Measurements from ENCODE around the gene OBSCN. TPM values are rescaled to one million over a fixed set of nuclear protein-coding genes. Genes with fewer than 3 reads are reported as not detected.

OBSCN gene
- total RNA-seq, 2 experiments from 2014 or later, result 12.3 to 14.4 TPM

DNA sequence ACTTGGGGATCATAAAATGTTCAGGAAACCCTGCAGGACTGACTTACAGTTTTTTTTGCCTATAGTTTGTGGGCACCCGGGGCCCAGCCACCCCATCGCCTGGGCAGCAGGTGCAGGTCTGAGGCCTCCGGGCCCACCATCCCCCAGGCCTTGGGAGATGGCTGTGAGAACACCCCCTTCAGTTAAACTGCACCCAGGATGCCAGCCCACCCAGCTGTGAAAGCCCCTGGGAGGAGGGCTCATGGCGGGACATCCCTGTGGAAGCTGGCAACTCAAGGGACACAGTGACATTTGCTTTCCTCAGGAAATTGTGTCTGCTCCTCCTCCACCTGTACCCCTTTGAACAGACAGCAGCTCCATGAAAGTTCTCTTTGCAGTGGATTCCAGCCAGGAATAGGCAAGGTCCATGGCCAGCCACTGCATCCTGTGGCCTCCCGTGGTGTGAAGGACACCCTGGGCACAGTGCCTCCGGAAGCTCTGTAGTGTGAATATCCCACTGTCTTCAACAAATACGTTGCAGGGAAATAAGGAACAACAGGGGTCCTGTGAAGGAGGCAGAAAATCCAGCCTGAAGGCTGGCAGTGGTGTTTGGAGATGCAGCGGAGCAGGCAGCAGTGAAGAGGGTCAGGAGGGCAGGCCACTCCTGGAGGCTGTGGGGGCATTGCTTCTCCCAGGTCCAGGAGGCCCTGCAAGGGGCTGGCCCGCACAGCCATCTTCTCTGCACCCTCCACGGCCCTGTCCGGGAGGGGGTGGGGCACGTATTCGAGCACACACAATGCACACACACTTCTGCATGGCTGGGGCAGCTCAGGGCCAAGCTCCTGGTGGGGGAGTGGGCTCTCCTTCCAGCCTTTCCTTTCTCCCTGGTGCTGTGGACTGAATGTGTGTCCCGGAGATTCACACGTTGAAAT, 2.1 kb upstream of the OBSCN start:
- CTCF ChIA-PET, result no interaction called here

DNA sequence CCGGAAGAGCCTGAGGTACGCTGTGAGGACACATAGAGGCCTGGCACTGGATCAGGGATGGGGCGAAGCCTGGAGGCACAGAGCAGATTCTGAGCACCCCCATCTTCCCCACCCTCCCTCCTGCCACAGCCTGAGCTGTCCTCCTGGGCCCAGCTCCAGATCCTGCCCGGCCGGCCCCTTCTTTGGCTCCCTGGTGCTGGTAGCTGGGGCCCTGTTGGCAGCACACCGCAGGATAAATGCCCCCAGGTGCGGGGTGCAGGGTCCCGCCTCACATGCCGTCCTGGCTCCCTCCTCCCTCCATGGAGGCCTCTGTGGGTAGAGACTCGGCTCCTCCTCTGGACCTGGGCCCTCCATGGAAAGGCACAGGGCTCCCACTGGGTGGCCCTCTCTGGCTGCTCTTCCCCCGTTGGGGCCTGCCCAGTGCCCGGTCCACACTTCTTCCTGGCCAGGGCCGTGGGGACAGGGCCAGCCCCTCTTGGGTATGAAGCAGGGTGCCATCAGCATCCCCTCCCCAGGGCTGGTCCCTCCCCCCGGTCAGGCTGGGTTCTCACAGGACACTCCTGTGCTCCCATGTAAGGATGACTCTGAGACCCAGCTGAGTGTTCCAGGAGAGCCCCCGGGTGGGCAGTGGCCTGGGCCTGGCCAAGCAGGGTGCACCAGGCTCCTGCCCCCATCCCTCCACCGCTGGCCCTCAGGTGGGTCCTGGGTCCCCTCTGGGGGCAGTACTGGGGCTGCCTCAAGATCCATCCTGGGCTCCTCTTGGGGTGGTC, 1.1 kb upstream of the OBSCN start:
- DNase-seq (no peak), ATAC-seq (no peak)
- Mint-ChIP-seq H3K9me3 (ENCODE audit: insufficient read depth) (no peaks in the 10 kb centered on the region), H3K36me3 (ENCODE audit: low read depth) (no peaks in the 10 kb centered on the region), H3K27me3 (ENCODE audit: low read depth) (peaks cover 7% of the 10 kb centered on the region), H3K4me1 (ENCODE audit: low read depth) (no peaks in the 10 kb centered on the region), H3K27ac (no peak overlapping the region), H3K4me3 (no peak overlapping the region)
- ChIA-PET CTCF (no interaction called here), POLR2A (no interaction called here)

More for the DNA sequence above, 2.1 kb upstream of the OBSCN start:
- H3K27ac Mint-ChIP-seq, result no peak overlapping the region
- peaks cover 3% of the 10 kb centered on the region for H3K36me3 Mint-ChIP-seq (ENCODE audit: low read depth)
- H3K4me3 Mint-ChIP-seq, result no peak overlapping the region
- H3K27me3 Mint-ChIP-seq (ENCODE audit: low read depth), result peaks cover 7% of the 10 kb centered on the region
- no peaks in the 10 kb centered on the region for H3K9me3 Mint-ChIP-seq (ENCODE audit: insufficient read depth)
- no peak for ATAC-seq
- no peak for DNase-seq
- no peaks in the 10 kb centered on the region for H3K4me1 Mint-ChIP-seq (ENCODE audit: low read depth)
- POLR2A ChIA-PET, result no interaction called here

DNA sequence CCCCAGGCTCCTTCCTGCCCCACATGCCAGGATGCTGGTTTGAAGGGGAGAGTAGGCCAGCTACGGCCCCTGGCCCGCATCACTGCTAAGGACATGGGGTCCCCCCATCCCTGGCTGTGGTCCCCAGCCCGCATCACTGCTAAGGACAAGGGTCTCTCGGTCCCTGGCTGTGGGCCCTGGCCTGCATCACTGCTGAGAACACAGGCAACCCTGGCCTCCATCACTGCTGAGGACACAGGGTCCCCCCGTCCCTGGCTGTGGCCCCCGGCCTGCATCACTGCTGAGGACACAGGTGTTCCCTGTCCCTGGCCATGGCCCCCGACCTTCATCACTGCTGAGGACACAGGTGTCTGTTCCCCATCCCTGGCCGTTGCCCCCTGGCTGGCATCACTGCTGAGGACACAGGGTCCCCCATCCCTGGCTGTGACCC, 448 bp upstream of the OBSCN start:
- CTCF ChIA-PET, result no interaction called here
- POLR2A ChIA-PET, result no interaction called here
- no peak overlapping the region for H3K4me3 Mint-ChIP-seq
- DNase-seq (no peak), ATAC-seq (no peak)
- H3K36me3 Mint-ChIP-seq (ENCODE audit: low read depth), result no peaks in the 10 kb centered on the region
- H3K4me1 Mint-ChIP-seq (ENCODE audit: low read depth), result no peaks in the 10 kb centered on the region
- no peak overlapping the region for H3K27ac Mint-ChIP-seq
- no peaks in the 10 kb centered on the region for H3K9me3 Mint-ChIP-seq (ENCODE audit: insufficient read depth)
- peaks cover 7% of the 10 kb centered on the region for H3K27me3 Mint-ChIP-seq (ENCODE audit: low read depth)

DNA sequence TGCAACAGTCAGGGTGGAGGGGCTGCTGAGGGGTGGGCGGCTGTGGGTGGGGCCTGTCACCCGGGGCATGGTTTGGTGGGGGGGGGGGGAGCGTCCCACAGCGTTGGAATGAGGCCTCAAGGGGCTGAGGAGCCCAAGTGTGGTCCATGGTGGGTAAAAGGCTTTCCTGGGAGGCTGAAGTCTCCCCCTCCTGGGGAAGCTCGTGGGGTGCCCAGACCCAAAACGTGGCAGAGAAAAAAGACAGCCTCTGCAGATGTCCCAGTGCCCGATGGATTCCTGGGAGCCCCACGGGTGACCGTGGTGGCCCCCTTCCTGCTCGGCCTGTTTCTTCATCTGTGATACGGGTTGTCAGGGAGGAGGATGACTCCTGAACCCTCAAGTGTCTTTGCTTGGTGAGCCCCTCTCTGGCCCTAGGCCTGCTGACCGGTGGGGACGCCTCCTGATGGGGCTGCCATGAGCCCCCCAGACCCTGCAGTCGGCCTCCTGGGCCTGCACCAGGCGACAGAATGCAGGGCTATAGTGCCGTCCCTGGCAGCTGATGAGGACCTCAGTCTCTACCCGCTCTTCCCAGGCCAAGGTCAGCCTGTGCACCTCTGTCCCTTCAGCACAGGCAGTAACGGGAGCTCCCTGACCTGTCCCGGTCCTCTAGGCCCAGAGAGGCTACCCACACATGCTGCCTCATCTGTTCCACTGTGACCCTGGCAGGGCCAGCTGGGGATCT, 1.1 kb downstream of the OBSCN start:
- Mint-ChIP-seq H3K4me3 (no peak overlapping the region), H3K9me3 (ENCODE audit: insufficient read depth) (no peaks in the 10 kb centered on the region), H3K27me3 (ENCODE audit: low read depth) (peaks cover 5% of the 10 kb centered on the region), H3K36me3 (ENCODE audit: low read depth) (no peaks in the 10 kb centered on the region), H3K27ac (no peak overlapping the region), H3K4me1 (ENCODE audit: low read depth) (peaks cover 4% of the 10 kb centered on the region)
- POLR2A ChIA-PET, result no interaction called here
- ATAC-seq, result no peak
- CTCF ChIA-PET, result interaction anchor here (1.2 kb wide), 1 partner anchor 292 kb away, joined by 3 read pairs; no protein-coding TSS in a partner anchor
- DNase-seq, result no peak

DNA sequence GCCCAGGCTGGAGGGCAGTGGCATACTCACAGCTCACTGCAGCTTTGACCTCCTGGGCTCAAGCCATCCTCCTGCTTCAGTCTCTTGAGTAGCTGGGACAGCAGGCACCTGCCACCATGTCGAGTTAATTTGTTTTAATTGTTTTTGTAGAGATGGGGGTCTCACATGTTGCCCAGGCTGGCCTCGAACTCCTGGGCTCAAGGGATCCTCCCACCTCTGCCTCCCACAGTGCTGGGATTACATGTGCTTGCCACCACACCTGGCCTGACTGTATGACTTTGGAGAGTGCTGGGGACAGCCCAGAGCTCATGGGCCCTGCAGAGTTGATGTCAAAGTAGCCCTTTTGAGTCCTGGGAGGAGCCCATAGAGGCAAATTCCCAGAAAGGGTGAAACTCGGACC, 1.8 kb downstream of the OBSCN start:
- ATAC-seq (no peak), DNase-seq (no peak)
- ChIA-PET CTCF (interaction anchor here (1.2 kb wide), 1 partner anchor 291 kb away, joined by 3 read pairs; no protein-coding TSS in a partner anchor), POLR2A (no interaction called here)
- Mint-ChIP-seq H3K9me3 (ENCODE audit: insufficient read depth) (no peaks in the 10 kb centered on the region), H3K4me3 (no peak overlapping the region), H3K27me3 (ENCODE audit: low read depth) (peaks cover 5% of the 10 kb centered on the region), H3K4me1 (ENCODE audit: low read depth) (peaks cover 6% of the 10 kb centered on the region), H3K27ac (no peak overlapping the region), H3K36me3 (ENCODE audit: low read depth) (no peaks in the 10 kb centered on the region)

DNA sequence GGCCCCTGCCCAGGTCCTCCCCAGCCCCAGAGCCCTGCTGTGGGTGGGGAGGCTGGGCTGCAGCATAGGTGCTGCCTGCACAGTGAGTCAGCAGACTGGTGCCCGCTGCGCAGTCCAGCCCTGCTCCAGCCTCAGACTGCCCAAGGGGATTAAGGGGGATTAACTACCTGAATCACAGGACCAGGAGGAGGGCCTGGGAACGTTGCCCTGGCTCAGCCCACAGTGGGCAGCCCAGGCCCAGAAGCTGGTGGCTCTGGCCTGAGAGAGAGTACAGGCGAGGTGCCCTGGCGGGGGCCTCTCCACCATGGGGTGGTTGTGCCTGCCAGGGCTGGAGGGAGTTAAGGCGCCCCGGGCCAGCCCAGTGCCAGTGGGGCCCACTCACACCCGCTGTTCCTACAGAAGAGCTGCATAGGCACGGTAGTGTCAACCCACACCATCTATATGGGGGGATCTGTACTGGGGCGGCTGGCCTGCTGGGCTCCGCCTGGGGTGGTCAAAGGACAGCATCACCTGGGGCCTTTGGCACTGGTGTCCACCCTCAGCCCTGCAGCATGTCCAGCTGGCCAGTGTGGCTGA, 2.3 kb downstream of the OBSCN start:
- ATAC-seq, result no peak
- Mint-ChIP-seq H3K36me3 (ENCODE audit: low read depth) (no peaks in the 10 kb centered on the region), H3K4me1 (ENCODE audit: low read depth) (peaks cover 6% of the 10 kb centered on the region), H3K4me3 (no peak overlapping the region), H3K27ac (no peak overlapping the region), H3K27me3 (ENCODE audit: low read depth) (peaks cover 2% of the 10 kb centered on the region), H3K9me3 (ENCODE audit: insufficient read depth) (no peaks in the 10 kb centered on the region)
- DNase-seq, result no peak
- ChIA-PET POLR2A (no interaction called here), CTCF (no interaction called here)

DNA sequence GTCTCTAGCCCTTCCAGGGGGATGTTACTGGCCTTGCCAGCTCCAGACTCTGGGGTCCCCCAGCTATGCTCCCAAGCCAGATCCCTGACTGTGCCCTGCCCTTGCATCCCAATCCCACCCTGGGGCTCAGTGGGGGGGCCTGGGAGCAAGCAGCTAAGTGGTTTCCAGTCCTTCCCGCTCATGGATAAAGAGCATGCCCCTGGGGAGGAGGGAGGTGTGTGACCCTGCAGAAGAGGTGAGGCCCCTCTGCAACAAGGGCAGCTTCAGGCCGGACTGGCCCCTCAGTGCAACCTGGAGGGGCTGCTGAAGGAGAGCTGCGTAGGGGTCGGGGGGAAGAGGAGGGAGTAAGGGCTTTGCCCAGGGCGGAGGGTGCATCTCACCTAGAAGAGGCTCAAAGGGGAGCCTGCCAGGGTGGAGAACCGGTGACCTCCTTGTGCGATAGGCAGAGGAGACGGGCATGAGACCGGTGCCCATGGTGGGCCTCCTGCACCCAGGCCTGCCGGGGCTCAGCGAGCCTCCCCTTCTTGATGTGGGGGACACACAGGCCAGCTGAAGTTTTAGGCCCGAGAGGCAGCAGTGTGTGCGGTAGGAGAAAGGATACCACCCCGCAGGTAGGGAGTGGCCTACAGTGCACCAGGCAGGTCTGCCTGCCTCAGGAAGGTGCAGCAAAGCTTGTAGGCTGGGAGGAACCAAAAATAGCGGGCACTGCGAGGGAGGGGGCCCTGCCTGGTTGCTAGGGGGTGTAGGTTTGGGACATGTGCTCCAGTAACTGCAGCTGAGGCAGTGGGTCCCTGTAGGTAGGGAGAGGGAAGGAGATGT, 3.1 kb downstream of the OBSCN start:
- Mint-ChIP-seq H3K9me3 (ENCODE audit: insufficient read depth) (no peaks in the 10 kb centered on the region), H3K36me3 (ENCODE audit: low read depth) (no peaks in the 10 kb centered on the region), H3K27me3 (ENCODE audit: low read depth) (no peaks in the 10 kb centered on the region), H3K4me3 (peak overlapping the region; percentile 50), H3K27ac (no peak overlapping the region), H3K4me1 (ENCODE audit: low read depth) (peaks cover 6% of the 10 kb centered on the region)
- POLR2A ChIA-PET, result no interaction called here
- DNase-seq (no peak), ATAC-seq (no peak)
- CTCF ChIA-PET, result interaction anchor here (0.6 kb wide), 1 partner anchor 84 kb away, joined by 3 read pairs; no protein-coding TSS in a partner anchor

DNA sequence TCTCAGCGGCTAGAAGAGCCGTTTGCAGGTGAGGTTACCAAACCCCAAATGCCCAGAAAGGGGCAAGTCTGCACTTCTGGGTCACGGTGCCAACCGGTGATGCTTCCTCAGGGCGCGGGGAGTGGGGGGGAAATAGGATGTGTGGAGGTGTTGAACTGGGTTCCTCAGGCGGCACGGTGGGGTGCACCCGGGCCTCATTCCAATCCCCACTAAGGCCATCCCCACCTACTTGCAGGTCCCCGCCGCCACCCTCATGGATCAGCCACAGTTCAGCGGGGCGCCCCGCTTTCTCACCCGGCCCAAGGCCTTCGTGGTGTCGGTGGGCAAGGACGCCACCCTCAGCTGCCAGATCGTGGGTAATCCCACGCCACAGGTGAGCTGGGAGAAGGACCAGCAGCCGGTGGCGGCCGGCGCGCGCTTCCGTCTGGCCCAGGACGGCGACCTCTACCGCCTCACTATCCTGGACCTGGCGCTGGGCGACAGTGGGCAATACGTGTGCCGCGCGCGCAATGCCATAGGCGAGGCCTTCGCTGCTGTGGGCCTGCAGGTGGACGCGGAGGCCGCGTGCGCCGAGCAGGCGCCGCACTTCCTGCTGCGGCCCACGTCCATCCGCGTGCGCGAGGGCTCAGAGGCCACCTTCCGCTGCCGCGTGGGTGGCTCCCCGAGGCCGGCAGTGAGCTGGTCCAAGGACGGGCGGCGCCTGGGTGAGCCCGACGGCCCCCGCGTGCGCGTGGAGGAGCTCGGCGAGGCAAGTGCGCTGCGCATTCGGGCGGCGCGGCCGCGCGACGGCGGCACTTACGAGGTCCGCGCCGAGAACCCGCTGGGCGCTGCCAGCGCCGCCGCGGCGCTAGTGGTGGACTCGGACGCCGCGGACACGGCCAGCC, 3.9 kb downstream of the OBSCN start:
- DNase-seq (no peak), ATAC-seq (no peak)
- no peaks in the 10 kb centered on the region for H3K27me3 Mint-ChIP-seq (ENCODE audit: low read depth)
- no peaks in the 10 kb centered on the region for H3K9me3 Mint-ChIP-seq (ENCODE audit: insufficient read depth)
- POLR2A ChIA-PET, result interaction anchor here (1.0 kb wide), 1 partner anchor 194 kb away, joined by 3 read pairs; no protein-coding TSS in a partner anchor
- peak overlapping the region; percentile 50 for H3K4me3 Mint-ChIP-seq
- CTCF ChIA-PET, result no interaction called here
- no peaks in the 10 kb centered on the region for H3K36me3 Mint-ChIP-seq (ENCODE audit: low read depth)
- peaks cover 6% of the 10 kb centered on the region for H3K4me1 Mint-ChIP-seq (ENCODE audit: low read depth)
- no peak overlapping the region for H3K27ac Mint-ChIP-seq

DNA sequence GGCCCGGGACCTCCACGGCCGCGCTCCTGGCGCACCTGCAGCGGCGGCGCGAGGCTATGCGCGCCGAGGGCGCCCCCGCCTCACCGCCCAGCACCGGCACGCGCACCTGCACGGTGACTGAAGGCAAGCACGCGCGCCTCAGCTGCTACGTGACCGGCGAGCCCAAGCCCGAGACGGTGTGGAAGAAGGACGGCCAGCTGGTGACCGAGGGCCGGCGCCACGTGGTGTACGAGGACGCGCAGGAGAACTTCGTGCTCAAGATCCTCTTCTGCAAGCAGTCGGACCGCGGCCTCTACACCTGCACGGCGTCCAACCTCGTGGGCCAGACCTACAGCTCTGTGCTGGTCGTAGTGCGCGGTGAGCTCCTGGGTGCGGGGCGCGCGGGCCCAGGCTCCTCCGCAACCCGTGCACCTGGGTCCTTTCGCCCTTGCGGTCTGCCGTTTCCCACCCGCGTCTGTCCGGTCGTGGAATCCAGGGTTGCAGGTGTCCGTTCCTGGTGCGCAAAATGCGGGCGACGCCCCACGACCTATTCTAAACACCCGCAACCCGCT, 4.6 kb downstream of the OBSCN start:
- no peaks in the 10 kb centered on the region for H3K27me3 Mint-ChIP-seq (ENCODE audit: low read depth)
- H3K4me1 Mint-ChIP-seq (ENCODE audit: low read depth), result peaks cover 6% of the 10 kb centered on the region
- H3K9me3 Mint-ChIP-seq (ENCODE audit: insufficient read depth), result no peaks in the 10 kb centered on the region
- ChIA-PET POLR2A (interaction anchor here (1.0 to 1.8 kb wide), 2 partner anchors 48 to 193 kb away, joined by 3 to 6 read pairs; no protein-coding TSS in a partner anchor), CTCF (no interaction called here)
- no peaks in the 10 kb centered on the region for H3K36me3 Mint-ChIP-seq (ENCODE audit: low read depth)
- DNase-seq (no peak), ATAC-seq (no peak)
- no peak overlapping the region for H3K4me3 Mint-ChIP-seq
- no peak overlapping the region for H3K27ac Mint-ChIP-seq
